GM19452 (cell line): ENCODE measurements around the gene ARHGEF1.
"Not testable (repeated sequence)": the region's sequence is repeated elsewhere in the genome, so short reads cannot be mapped to it uniquely, and the experiment has no call there.

Experiments used
- ATAC-seq: cut with Tn5 transposase; IDR thresholded peaks from one replicate; pipeline ENCODE4 v1.9.1; 2021; ENCODE audit not compliant: unreplicated experiment

ARHGEF1 gene

DNA sequence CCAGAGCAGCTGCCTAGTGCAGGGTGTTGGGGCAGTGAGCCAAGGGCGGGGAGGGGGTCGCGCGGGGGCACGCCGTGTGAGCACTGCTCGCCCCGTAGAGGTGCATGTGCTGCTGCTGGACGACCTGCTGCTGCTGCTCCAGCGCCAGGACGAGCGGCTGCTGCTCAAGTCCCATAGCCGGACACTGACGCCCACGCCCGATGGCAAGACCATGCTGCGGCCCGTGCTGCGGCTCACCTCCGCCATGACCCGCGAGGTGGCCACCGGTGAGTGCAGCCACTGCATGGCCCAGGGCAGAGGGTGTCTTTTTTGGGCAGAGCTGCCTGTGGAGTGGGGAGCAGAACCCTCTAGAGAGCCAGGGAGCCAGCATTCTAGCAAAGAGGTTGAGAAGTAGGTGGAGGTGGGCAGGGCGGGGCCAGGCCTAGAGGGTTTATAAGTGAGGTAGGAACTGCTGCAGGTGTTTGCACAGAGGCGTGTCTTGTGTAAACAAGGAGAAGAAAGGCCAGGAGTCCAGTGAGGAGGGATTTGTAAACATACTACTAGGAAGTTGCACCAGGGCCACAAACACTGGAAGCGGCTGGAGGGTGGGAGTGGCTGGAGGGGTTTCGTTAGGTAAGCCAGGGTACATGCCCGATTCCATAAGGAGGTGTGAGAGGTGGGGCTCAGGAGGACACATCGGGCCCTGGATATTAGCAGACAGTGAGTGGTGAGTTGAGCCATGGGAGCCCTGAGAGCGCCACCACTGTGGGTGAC is 21.3 kb downstream of the ARHGEF1 start:
- no peak for ATAC-seq

DNA sequence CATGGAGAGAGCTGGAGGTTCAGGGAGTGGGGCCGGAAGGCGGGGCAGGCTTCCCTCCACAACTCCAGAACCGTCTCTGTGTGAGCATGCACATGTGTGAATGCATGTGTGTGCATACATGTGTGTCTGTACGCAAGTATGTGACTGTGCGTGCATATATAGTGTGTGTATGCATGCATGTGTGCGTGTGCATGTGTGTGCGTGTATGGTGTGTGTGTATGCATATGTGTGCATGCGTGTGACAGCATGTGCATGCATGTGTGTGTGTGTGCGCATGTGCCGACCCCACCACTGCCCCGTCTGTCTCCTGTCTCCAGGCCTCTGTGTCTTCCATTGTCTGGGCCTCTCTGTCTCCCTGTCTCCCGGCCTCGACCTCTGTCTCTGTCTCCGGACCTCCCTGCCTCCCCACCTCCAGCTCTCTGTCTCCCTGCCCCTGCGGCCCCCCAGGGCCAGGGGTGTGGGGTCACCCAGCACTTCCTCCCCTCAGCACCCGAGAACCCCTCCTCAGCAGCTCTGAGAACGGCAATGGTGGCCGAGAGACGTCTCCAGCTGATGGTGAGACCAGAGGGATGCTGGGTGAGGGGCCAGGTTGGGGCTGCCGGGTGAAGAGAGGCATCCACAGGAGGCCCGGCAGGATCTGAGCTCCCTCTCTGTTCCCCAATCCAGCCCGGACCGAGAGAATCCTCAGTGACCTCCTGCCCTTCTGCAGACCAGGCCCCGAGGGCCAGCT is 22.5 kb downstream of the ARHGEF1 start:
- ATAC-seq = no peak

DNA sequence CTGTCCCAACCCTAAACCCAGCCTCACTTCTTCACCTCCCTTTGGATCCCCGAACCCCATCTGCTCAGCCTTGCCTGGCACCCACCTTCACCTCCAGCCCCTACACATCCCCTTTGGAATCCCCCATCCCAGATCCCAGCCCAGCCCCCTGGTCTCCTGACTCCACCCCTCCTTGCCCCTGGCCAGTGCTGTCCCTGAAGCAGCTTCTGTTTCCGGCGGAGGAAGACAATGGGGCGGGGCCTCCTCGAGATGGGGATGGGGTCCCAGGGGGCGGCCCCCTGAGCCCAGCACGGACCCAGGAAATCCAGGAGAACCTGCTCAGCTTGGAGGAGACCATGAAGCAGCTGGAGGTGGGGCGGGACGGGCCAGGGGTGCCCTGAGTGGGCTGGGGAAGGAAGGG is 23.3 kb downstream of the ARHGEF1 start:
- ATAC-seq = no peak

DNA sequence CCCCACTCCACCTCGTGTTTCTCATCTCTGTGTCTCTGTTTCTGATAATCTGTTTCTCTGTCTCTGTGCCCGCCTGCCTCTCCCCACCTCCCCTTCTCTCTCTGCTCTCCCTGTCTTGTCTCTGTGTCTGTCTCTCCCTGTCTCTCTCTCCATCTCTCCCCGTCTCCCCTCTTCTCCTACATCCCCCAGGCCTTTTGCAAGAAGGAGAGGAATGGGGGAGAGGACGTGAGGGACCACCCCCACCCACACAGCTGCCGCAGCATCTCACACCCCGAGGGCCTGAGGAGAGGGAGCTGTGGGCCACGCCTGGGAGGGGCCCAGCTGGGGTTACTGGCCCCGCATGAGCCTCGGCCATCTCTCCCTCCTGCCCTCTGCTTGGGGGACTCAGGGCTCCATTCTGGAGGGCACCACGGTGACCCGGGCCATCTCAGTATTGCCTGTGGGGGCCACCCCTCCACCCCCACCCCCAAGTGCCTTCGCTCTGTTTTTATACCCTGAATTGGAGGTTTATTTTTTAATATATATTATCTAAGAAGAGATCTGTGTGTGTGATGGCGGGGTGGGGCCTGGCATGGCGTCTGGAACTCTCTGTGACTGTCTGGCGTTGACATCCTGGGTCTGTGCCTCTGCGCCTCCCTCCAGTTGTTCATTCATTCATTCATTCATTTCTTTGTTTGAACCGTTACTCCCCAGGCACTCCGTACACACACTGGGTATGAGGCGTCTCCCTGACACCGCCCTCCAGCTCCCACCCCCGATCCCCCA is 24.1 kb downstream of the ARHGEF1 start:
- no peak for ATAC-seq

DNA sequence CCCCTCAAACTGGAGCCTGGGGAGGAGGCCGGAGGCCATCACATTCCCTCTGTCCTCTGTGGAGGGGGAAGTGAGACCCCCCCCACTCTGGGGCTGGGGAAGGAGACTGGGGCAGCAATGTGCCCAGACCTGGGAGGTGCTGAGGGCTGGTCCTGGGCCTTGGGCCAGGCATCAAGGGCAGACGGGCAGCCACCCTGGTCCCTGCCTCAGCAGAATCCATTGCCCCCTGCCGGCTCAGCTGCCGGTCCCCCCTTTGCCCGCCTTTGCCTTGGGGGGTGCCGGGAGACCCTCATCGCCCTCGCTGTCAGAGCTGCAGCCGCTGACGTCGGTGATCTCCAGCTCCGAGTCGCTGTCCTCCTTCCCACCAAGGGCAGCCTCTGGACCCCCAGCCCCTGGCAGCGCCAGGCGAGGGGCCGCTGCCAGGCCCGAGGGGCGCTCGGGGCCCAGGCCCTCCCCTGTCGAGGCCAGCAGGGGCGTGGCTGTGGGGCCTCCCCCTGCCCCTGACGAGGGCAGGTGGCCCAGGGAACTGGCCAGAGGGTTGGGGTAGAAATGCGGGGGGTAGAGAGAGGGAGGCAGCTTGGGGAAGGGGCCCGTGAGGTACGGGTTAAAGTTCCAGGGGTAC is 25.1 kb downstream of the ARHGEF1 start:
- ATAC-seq = no peak

DNA sequence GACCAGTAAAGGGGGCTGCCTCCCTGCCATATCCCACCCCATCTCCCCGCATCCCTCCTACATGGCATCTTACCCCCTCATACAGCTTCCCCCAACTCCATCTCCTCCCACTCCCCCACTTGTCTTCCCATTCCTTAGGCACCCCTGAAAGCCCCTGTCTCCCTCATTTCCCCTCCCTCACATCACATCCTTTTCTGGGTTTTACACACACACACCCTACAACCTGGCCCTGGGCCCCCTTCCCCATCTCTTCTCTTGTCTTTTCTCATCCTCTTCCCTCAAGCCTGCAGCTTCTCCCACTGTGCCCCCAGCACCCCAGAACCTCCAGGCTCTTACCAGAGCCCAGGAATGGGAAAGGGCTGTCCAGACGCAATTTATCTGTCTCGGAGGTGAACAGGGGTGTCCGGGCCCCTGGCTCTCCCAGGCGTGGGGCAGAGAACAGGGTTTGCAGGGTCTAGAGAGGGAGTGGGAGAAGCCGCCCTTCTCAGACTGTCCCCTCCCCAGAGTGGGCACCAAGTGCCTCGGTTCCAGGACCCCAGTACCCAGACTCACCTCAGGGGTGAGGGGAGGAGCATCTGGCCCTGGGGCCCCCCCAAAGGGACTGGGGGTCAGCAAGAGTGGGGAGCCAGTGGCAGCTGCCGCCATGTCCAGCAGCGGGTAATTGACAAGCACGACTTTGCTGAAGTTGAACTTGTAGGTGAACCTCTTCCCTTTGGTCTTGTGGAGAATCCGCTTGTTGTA is 25.9 kb downstream of the ARHGEF1 start:
- ATAC-seq = no peak

DNA sequence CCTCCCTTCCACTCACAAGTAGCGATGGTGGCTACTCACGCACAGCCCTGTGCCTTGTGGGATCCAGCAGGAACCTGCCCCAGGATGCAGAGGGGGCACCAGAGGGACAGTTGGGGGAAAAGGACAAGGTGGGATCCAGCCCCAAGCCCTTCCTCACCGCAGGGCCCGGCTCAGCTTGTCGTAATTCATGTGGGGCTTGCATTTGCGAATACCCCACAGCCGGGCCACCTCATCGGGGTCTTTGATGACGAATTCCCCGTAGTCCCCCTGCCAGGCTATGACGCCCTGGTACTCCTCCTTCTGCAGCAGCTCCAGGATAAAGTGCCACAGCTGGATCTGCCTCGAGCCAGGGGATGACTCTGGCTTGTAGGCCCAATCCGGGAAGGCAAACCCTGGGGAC is 26.7 kb downstream of the ARHGEF1 start:
- no peak for ATAC-seq

DNA sequence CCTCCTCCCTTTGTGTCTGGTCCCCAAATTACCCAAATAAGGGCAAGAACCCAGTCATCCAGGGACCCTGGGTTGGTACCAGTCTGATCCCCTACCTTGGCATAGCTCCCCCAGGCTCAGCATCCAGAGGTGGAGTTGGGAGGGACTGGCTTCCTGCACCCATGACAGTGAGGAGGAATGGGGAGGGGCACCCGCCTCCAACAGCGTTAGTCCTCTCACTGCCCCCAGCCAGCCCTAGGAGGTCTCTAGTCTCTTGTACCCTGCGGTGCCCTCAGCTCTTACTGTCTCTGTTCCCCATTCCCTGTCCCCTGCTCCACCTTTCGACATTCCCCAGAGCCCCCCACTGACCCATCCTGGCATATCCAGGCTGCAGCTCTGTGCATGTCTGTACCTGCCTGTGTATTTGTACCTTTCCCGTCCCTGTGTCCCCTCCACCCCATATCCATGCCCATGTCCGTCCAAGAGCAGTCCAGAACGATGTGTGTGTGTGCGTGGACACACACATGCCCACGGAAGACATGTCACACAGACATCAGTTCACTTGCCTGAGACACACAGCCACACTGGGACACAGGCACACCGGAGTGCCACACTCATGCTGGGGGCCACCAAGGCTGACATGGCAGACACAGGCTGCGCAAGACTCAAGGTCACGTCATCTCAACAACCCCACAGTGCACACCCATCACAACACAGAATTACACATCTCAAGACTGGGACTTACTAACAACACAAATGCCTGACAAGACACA is 27.4 kb downstream of the ARHGEF1 start:
- no peak for ATAC-seq

DNA sequence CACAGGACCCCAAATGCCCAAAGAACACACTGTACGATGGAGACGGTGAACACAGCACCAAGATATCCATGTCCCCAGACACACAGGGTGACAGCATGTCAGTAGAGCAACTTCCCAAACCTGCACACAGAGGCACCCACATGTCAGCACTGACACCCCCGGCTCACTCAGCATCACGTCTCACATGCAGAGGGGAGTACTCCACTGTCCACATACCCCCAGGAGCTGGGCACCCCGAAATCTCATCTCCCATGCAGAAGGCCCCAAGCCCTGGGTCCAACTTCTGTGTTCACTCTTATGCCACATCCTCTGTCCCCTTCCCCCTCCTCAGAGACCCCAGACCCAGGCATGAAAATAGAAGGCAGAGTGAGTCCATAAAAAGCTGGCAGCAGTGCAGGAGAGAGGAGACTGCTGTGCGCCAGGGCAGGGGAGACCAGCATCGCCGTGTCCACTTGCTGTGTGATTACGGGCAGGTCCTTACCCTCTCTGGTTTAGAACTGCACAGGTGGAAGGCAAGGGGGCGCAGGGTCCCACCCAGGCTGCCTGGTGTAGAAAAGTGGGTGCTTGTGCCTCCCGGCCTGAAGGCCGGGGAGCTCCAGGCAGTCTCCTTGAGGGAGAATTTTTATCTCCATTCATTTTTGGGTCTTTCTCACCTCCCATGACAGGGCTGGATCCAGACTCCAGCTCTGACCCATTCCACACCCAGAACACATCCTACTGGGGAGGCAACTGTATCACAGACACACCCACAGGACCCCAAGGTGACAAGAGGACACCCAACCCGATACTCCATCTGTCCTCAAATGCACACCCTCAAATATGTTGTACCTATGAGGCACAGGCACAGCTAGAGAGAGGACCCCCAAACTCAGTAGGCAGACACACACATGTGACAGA is 28.3 kb downstream of the ARHGEF1 start:
- ATAC-seq = no peak

DNA sequence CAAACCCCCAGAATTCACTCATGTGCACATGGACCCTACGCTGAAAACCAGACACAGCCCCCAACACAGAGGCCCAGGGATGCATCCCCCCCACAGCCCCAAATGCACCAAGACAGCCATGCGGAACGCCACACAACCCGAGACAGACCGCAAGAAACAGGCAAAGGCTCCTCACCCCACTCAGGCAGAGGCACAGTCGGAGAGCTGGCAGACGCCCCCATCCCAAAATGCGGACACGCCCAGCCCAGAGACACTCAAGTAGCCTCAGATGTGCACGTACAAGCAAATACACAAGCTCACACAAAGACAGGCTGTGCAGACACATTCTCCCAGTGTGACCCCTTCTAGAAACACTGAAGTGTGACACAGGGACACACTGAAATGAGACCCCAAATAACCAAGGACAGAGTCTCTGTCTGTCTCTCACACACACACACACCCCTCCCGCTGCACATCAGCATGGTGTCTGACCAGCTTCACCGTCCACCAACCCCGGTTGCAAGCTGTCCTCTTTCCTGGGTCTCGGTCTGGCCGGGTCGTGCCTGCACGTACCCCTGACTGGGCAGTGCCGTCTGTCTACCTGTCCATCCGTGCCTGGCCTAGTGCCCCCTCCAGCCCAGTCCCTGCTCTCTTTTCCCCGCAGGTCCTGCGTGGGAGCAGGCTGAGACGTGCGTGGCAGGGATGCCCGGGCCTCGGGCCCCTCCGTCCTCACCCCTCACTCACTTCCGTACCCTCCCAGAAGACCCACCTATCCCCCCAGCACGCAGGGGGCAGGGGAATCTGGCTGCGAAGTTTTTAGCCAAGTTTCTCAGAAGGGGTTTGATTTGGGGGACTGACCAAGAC is 29.1 kb downstream of the ARHGEF1 start:
- ATAC-seq = no peak

DNA sequence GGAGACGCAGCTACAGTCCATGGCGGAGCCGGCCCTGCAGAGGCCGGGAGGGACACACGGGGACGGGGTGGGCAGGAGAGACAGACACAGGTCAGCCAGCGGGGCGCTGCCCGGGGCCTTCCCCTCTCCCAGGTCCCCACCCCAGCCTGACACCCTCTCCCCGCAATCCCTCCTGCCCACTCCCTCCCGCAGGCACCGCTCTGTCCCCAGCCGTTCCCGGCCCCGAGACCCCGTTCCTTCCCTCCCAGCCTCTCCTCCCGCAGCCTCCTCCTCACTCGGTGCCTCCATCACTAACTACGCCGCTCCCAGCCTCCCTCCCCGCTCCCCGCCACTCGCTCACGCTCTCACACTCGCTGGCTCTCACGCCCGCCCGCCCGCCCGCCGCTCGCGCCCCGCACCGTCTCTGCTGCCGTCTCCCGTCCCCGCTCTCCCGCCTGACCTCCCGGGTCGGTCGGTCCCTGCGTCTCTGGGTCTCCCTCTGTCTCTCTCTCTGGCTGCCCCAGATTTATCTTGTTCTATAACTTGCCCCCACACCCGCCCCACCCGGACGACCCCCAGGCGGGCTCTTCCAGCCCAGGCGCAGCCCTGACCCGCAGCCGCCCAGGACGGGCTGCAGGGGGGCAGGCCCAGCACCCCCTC is 30.0 kb downstream of the ARHGEF1 start:
- ATAC-seq = no peak

DNA sequence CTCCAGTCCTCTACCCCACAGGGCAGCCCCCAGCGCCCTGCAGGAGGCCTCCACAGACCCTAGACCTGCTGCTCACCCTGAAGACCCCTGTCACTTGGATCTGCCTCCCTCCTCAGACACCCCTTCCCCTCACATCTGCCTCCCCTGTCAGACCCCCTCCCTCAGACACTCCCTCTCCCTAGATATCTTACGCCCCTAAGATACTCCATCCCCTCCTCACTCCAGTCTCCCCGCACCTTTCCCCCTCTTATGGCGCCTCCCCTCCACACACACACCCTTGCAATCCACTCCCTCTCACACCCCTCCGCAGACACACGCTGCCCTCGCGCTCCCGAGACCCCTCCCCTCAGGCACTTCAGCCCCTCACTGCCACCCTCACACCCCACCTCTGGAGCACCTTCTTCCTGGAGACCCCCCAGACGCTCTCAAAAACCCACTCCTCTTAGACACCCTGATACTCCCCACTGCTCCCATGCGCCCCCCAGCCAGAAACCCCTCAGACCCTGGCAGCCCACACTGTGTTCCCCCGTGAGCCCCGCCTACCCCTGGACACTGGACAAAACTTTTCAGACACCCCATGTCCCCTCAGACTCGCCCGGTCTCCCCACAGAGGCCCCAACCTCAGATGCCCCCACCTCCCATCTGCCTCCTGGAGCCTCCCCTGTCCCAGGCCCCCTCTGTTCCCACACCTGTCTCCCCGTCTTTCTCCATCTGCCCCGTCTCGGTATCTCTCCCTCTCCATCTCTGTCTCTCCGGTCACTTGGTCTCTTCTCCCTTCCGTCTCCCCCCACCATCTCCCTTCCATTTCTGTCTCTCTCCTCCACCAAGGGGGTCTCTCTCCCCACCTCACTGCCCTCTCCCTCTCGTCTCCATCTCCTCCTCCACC is 30.8 kb downstream of the ARHGEF1 start:
- ATAC-seq = no peak

DNA sequence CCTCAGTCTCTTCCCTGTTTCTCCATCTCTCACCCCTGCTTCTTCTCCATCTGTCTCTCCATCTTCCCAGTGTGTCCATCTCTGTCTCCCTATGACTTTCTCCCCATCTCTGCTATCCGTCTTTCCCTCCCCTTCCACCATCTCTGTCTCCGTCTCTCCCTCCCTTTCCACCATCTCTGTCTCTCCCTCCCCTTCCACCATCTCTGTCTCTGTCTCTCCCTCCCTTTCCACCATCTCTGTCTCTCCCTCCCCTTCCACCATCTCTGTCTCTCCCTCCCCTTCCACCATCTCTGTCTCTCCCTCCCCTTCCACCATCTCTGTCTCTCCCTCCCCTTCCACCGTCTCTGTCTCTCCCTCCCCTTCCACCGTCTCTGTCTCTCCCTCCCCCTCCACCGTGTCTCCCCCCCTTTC is 31.4 kb downstream of the ARHGEF1 start:
- not testable (repeated sequence) for ATAC-seq

DNA sequence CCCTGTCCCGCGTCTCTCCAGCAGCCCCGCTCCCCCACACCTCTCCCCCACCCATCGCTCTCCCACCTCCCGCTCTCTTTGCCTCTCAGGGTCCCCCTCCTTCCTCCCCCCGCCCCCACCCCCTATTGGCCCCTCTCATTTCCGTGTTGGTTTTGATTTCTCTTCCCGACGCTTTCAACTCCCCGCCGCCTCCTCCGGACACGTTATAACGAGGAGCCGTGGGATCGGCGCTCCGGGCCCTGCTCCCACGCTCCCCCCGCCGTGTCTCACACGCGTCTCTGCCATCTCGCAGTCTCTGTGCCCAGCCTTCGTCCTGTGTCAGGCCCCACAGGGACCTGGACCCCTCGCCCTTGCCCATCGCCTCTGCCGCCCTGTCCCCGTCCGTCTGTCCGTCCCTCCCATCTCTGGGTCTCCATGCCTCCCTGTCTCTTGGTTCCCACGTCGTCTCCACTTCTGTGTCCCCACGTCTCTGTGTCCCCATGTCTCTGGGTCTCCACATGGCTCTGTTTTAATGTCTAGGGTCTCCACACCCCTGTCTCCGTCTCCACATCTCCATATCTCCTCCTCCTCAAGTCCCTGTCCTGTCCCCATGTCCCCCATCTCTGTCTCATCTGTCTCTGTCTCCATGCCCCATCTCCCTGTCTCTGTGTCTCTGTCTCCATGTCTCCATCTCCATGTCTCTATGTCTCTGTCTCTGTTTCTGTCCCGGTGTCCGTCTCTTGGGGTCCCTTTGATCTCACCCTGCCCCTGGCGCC is 32.2 kb downstream of the ARHGEF1 start:
- no peak for ATAC-seq

DNA sequence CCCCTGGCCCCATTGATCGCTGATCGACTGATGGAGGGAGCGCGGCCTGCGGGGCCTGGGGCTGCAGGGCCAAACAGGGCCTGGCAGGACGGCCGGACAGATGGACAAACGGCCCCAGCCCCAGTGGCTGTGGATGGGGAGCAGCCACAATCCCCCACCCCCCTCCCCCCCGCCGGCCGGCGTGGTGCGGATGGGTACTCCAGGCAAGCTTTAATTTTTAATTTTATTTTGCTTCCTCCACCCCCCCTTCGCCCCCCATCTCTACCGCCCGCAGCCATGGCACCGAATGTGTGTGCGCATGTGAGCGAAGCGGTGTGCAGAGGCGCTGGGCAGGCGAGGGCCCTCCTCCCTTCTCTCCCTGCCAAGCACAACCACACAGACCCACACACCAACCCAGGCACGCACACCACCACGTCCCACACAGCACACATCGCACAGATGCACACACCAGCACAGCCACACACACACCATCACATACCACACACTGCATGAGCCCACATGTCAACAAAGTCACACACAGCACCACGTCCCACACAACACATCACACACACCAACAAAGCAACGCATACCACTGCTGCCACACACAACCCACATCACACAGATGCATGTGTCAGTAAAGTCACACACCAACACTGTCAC is 32.9 kb downstream of the ARHGEF1 start:
- no peak for ATAC-seq
